Fibroblast of pulmonary artery (primary cell): ENCODE results near the gene SLC6A16.
"Not testable (repeated sequence)": the region's sequence is repeated elsewhere in the genome, so short reads cannot be mapped to it uniquely, and the experiment has no call there.

ENCODE experiments used
- DNase-seq: peaks from one replicate; pipeline ENCODE4 v3.0.0-alpha.2; 2010; ENCODE audit warnings: low read depth
- H3K4me3 ChIP-seq: replicated peaks from 2 replicates; pipeline ENCODE4 v1.5.1; 2011; ENCODE audit warnings: low read depth, mild to moderate bottlenecking, control low read depth, low read length, moderate library complexity
- CTCF ChIP-seq: IDR thresholded peaks from 2 replicates; pipeline ENCODE4 v1.5.1; 2011; ENCODE audit warnings: mild to moderate bottlenecking, control low read depth, low read length, inconsistent platforms; ENCODE audit errors: missing control alignments

Gene SLC6A16

GRCh38 chr19:49301866-49302252, 23.1 kb downstream of the SLC6A16 start:
- H3K4me3 ChIP-seq = no peak overlapping the region
- DNase-seq = no peak
- TF ChIP-seq CTCF = no peak

GRCh38 chr19:49301165-49301865, 23.7 kb downstream of the SLC6A16 start:
- peak; percentile 69 for DNase-seq
- peak overlapping the region; percentile 17 for H3K4me3 ChIP-seq
- TF ChIP-seq CTCF = peak; percentile 93

- not testable (repeated sequence) for H3K4me3 ChIP-seq, DNase-seq
These were observed 26.3 kb downstream of the SLC6A16 start for GRCh38 chr19:49298653-49299052.

GRCh38 chr19:49297403-49297802, 27.6 kb downstream of the SLC6A16 start:
- TF ChIP-seq CTCF = no peak
- DNase-seq = no peak
- no peak overlapping the region for H3K4me3 ChIP-seq

- no peak for TF ChIP-seq CTCF
- no peak overlapping the region for H3K4me3 ChIP-seq
- DNase-seq = no peak
These were observed 29.6 kb downstream of the SLC6A16 start for GRCh38 chr19:49295208-49295880.

GRCh38 chr19:49294401-49294800, 30.6 kb downstream of the SLC6A16 start:
- no peak for TF ChIP-seq CTCF
- DNase-seq = no peak

GRCh38 chr19:49290517-49290916, 34.5 kb downstream of the SLC6A16 start:
- no peak overlapping the region for H3K4me3 ChIP-seq
- DNase-seq = no peak
- TF ChIP-seq CTCF = no peak

More at GRCh38 chr19:49294401-49294800, 30.6 kb downstream of the SLC6A16 start:
- H3K4me3 ChIP-seq = no peak overlapping the region

GRCh38 chr19:49289286-49289685, 35.7 kb downstream of the SLC6A16 start:
- not testable (repeated sequence) for H3K4me3 ChIP-seq

GRCh38 chr19:49288205-49288604, 36.8 kb downstream of the SLC6A16 start:
- H3K4me3 ChIP-seq, DNase-seq: not testable (repeated sequence)

More at GRCh38 chr19:49289286-49289685, 35.7 kb downstream of the SLC6A16 start:
- not testable (repeated sequence) for DNase-seq
